Smooth muscle cell (in vitro differentiated cells): ENCODE results near the gene PTPRZ1. TPM values are rescaled to one million over a fixed set of nuclear protein-coding genes. Genes with fewer than 3 reads are reported as not detected.

ENCODE experiments used
- DNase-seq: peaks from one replicate; lab custom pipeline; 2025; ENCODE audit not compliant: unreplicated experiment; lab: John Stamatoyannopoulos, UW
- H2AFZ ChIP-seq: fragments of 200-600 bp; sonication (generic); 2 replicates; pipeline ENCODE4 v1.6.0; 2016; ENCODE audit warnings: antibody characterized with exemption, low read depth, mild to moderate bottlenecking
- H3F3A ChIP-seq: fragments of 200-600 bp; sonication (generic); 2 replicates; pipeline ENCODE4 v1.6.0; 2017; ENCODE audit warnings: antibody characterized with exemption, low read depth
- H3K27ac ChIP-seq: fragments of 200-600 bp; sonication (generic); 2 replicates; pipeline ENCODE4 v1.5.1; 2016; ENCODE audit warnings: low read depth, mild to moderate bottlenecking
- H3K27me3 ChIP-seq: fragments of 200-600 bp; sonication (generic); 2 replicates; pipeline ENCODE4 v1.6.1; 2016; ENCODE audit warnings: low read depth, mild to moderate bottlenecking
- H3K36me3 ChIP-seq: fragments of 200-600 bp; sonication (generic); 2 replicates; pipeline ENCODE4 v1.5.1; 2016; ENCODE audit warnings: low read depth
- H3K4me1 ChIP-seq: fragments of 200-600 bp; sonication (generic); 2 replicates; pipeline ENCODE4 v1.5.1; 2016; ENCODE audit warnings: low read depth
- H3K4me2 ChIP-seq: fragments of 200-600 bp; sonication (generic); 2 replicates; pipeline ENCODE4 v1.6.0; 2016; ENCODE audit warnings: mild to moderate bottlenecking
- H3K4me3 ChIP-seq: fragments of 200-600 bp; sonication (generic); 2 replicates; pipeline ENCODE4 v1.5.1; 2016; ENCODE audit warnings: mild to moderate bottlenecking
- H3K79me2 ChIP-seq: fragments of 200-600 bp; sonication (generic); 2 replicates; pipeline ENCODE4 v1.6.0; 2016; ENCODE audit warnings: low read depth, mild to moderate bottlenecking
- H3K9ac ChIP-seq: fragments of 200-600 bp; sonication (generic); 2 replicates; pipeline ENCODE4 v1.6.0; 2016; ENCODE audit warnings: low read depth
- H3K9me3 ChIP-seq: fragments of 200-600 bp; sonication (generic); replicated peaks from 2 replicates; pipeline ENCODE4 v1.5.1; 2016; ENCODE audit warnings: low read depth
- H4K20me1 ChIP-seq: fragments of 200-600 bp; sonication (generic); 2 replicates; pipeline ENCODE4 v1.6.0; 2016; ENCODE audit warnings: low read depth
- WGBS: methylation state at CpG from one replicate; pipeline ENCODE4 v1.1.7; 2016; ENCODE audit warnings: low lambda C conversion rate; 5-methylcytosine and 5-hydroxymethylcytosine counted together
- polyA plus RNA-seq: library from polyadenylated mRNA; unstranded; fragments of >200 nt; fragmentation: Nextera tagmentation; extraction: Ambion mirVana; gene quantifications from 2 replicates; pipeline ENCODE4 v1.2.1, GENCODE V29; 2016
- total RNA-seq: library from RNA; depleted of rRNA; stranded (reverse); fragments of >200 nt; gene quantifications from 2 replicates; pipeline ENCODE4 v1.2.3, GENCODE V29; 2014
- TF ChIP-seq, protein P1 (sequence below): fragments of 200-600 bp; sonication (generic); IDR thresholded peaks from 2 replicates; pipeline ENCODE4 v1.5.1; 2017; ENCODE audit warnings: borderline replicate concordance, mild to moderate bottlenecking, antibody characterized with exemption; ENCODE audit not compliant: insufficient read depth, poor library complexity, severe bottlenecking

The PTPRZ1 gene
- total and polyA plus RNA-seq, 2 experiments from 2014 or later = 0.56 to 3.1 TPM

DNA sequence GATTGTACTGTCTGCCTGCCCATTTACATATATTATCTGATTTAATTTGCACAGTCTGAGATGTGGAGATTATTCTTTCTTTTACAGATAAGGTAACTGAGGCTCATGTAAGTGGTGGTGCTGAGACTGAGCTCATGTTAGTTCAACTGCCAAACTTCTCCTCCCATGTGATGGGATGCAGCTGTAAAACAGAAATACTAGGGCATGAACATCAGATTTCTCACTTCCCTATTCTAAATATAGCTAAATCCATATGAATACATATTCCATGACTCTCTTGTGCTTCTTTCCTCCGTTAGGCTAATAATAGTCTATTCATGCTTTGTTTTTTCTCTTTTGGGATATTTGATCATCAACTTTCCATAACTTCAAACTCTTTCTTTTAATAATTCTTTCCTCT, 84.7 kb downstream of the PTPRZ1 start:
- no peaks in the 10 kb centered on the region for H4K20me1 ChIP-seq
- H3K4me3 ChIP-seq = no peak overlapping the region
- DNase-seq = no peak
- WGBS = 97% methylated on average over 1 of the region's 1 CpG
- no peak overlapping the region for H3K4me2 ChIP-seq
- TF ChIP-seq, protein P1, sequence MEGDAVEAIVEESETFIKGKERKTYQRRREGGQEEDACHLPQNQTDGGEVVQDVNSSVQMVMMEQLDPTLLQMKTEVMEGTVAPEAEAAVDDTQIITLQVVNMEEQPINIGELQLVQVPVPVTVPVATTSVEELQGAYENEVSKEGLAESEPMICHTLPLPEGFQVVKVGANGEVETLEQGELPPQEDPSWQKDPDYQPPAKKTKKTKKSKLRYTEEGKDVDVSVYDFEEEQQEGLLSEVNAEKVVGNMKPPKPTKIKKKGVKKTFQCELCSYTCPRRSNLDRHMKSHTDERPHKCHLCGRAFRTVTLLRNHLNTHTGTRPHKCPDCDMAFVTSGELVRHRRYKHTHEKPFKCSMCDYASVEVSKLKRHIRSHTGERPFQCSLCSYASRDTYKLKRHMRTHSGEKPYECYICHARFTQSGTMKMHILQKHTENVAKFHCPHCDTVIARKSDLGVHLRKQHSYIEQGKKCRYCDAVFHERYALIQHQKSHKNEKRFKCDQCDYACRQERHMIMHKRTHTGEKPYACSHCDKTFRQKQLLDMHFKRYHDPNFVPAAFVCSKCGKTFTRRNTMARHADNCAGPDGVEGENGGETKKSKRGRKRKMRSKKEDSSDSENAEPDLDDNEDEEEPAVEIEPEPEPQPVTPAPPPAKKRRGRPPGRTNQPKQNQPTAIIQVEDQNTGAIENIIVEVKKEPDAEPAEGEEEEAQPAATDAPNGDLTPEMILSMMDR = no peak
- H3K27me3 ChIP-seq = no peaks in the 10 kb centered on the region
- no peaks in the 10 kb centered on the region for H3K79me2 ChIP-seq
- no peaks in the 10 kb centered on the region for H3K36me3 ChIP-seq
- no peak overlapping the region for H2AFZ ChIP-seq
- no peak overlapping the region for H3K27ac ChIP-seq
- H3K4me1 ChIP-seq = no peaks in the 10 kb centered on the region
- H3F3A ChIP-seq = no peaks in the 10 kb centered on the region
- H3K9ac ChIP-seq = no peak overlapping the region
- no peaks in the 10 kb centered on the region for H3K9me3 ChIP-seq

DNA sequence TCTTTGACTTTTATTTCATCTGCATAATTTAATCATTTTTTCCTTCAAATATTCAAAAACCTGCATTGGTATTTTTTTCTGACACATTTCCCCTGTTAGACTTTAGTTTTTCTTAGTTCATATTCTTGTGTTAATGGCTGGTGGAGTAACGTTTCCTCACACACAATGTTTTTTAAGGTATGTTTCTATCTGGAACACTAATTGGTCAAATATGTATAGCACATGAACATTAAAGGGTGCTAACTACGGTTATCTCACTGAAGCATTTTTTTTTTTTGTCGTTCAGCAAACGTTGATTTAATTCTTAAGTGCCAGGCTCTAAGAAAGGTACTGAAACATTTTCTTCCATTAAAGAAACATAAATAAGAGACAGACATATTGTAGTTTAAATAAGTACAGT, 87.7 kb downstream of the PTPRZ1 start:
- DNase-seq = no peak
- no peak overlapping the region for H3K4me3 ChIP-seq
- H3K4me2 ChIP-seq = no peak overlapping the region

DNA sequence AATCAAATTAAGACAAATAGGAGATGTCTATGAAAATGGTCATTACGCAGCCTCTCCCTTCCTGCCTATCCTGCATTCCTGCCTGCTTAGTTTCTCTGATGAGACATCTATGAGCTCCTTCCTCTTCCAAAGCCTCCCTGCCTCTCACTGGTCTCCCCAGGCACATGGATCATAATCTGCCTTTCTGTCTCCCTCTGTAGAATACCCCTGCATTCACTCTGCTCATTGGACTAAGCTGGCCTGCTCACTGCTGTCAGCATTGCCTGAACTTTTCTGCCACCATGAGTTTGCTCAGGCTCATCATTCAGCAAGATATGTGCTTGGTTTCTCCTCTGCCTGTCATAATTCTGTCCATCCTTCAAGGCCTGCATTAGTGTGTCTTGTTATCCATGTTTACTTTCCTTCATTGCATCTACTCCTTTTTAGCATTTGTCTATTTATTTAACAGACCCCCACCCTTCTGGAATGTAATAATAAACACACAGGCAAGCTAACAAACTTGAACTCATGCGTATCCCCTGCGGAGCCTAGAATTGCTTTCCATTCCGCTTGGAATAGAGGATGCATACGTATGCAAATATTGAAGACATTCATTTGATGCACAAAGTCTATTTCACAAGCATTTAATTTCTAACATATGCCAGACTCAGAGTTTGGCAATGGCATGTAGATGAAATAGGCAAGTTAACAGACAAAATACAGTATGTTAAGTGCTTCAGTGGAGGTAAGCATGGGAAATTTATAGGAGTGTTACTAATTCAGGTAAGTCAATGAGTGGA, 88.3 kb downstream of the PTPRZ1 start:
- WGBS = 76% methylated on average over 5 of the region's 5 CpGs
- DNase-seq = no peak
- peak overlapping the region; percentile 47 for H3K27ac ChIP-seq

More for the DNA sequence above, 87.7 kb downstream of the PTPRZ1 start:
- H4K20me1 ChIP-seq = no peaks in the 10 kb centered on the region
- TF ChIP-seq, protein P1 = no peak
- 53% methylated on average over 4 of the region's 4 CpGs for WGBS
- no peaks in the 10 kb centered on the region for H3F3A ChIP-seq
- no peak overlapping the region for H2AFZ ChIP-seq
- no peaks in the 10 kb centered on the region for H3K36me3 ChIP-seq
- H3K27me3 ChIP-seq = no peaks in the 10 kb centered on the region
- peak overlapping the region; percentile 47 for H3K27ac ChIP-seq
- no peaks in the 10 kb centered on the region for H3K79me2 ChIP-seq
- no peak overlapping the region for H3K9ac ChIP-seq
- H3K9me3 ChIP-seq = no peaks in the 10 kb centered on the region
- H3K4me1 ChIP-seq = no peaks in the 10 kb centered on the region

More for the DNA sequence above, 88.3 kb downstream of the PTPRZ1 start:
- Histone ChIP-seq H3K4me3 (no peak overlapping the region), H3K9me3 (no peaks in the 10 kb centered on the region), H3K9ac (no peak overlapping the region), H3K79me2 (no peaks in the 10 kb centered on the region), H3K27me3 (no peaks in the 10 kb centered on the region), H3F3A (no peaks in the 10 kb centered on the region), H3K4me2 (no peak overlapping the region), H4K20me1 (no peaks in the 10 kb centered on the region), H2AFZ (no peak overlapping the region), H3K4me1 (no peaks in the 10 kb centered on the region), H3K36me3 (no peaks in the 10 kb centered on the region)
- TF ChIP-seq, protein P1 = no peak
